H9 (cell line): Measurements from ENCODE around the gene CCT7. TPM values are rescaled to one million over a fixed set of nuclear protein-coding genes. Genes with fewer than 3 reads are reported as not detected.

Source experiments
- DNase-seq: peaks from one replicate; pipeline ENCODE4 v3.0.0-alpha.2; 2017
- H2AFZ ChIP-seq: one replicate; pipeline ENCODE4 v1.6.1; 2013; ENCODE audit warnings: mild to moderate bottlenecking, low read length, control low read depth, moderate library complexity
- H2AK5ac ChIP-seq: 2 replicates; pipeline ENCODE4 v1.6.1; 2013; ENCODE audit warnings: low read length, control low read depth, mixed read lengths; ENCODE audit not compliant: insufficient read length
- H2BK120ac ChIP-seq: one replicate; pipeline ENCODE4 v1.6.1; 2013; ENCODE audit warnings: low read depth, mild to moderate bottlenecking, low read length, control low read depth, inconsistent platforms; ENCODE audit not compliant: poor library complexity, severe bottlenecking
- H2BK12ac ChIP-seq: 2 replicates; pipeline ENCODE4 v1.6.1; 2013; ENCODE audit warnings: low read length, control low read depth, mixed read lengths, low read depth; ENCODE audit not compliant: insufficient read length
- H2BK15ac ChIP-seq: 2 replicates; pipeline ENCODE4 v1.6.1; 2013; ENCODE audit warnings: low read depth, low read length, control low read depth
- H2BK20ac ChIP-seq: one replicate; pipeline ENCODE4 v1.6.1; 2013; ENCODE audit warnings: low read depth, mild to moderate bottlenecking, low read length, control low read depth, inconsistent platforms; ENCODE audit not compliant: poor library complexity, severe bottlenecking
- H2BK5ac ChIP-seq: 2 replicates; pipeline ENCODE4 v1.6.1; 2013; ENCODE audit warnings: low read length, control low read depth, mixed read lengths; ENCODE audit not compliant: insufficient read length
- H3K14ac ChIP-seq: 2 replicates; pipeline ENCODE4 v1.6.1; 2013; ENCODE audit warnings: low read length, control low read depth; ENCODE audit not compliant: insufficient read depth
- H3K18ac ChIP-seq: 2 replicates; pipeline ENCODE4 v1.6.1; 2013; ENCODE audit warnings: low read depth, mild to moderate bottlenecking, mixed read lengths, low read length, control low read depth; ENCODE audit not compliant: insufficient read length
- H3K23ac ChIP-seq: 2 replicates; pipeline ENCODE4 v1.6.1; 2013; ENCODE audit warnings: low read length, control low read depth, mixed read lengths, low read depth; ENCODE audit not compliant: insufficient read length
- H3K23me2 ChIP-seq: 2 replicates; pipeline ENCODE4 v1.6.1; 2013; ENCODE audit warnings: low read depth, mild to moderate bottlenecking, mixed read lengths, low read length, control low read depth; ENCODE audit not compliant: insufficient read length, poor library complexity, severe bottlenecking
- H3K27ac ChIP-seq: 2 replicates; pipeline ENCODE4 v1.5.1; 2013; ENCODE audit warnings: low read length, control low read depth, mixed read lengths, low read depth; ENCODE audit not compliant: insufficient read length
- H3K27me3 ChIP-seq: 2 replicates; pipeline ENCODE4 v1.6.1; 2013; ENCODE audit warnings: low read length, control low read depth, inconsistent platforms; ENCODE audit not compliant: insufficient read depth
- H3K4ac ChIP-seq: 2 replicates; pipeline ENCODE4 v1.6.1; 2013; ENCODE audit warnings: low read depth, mild to moderate bottlenecking, control low read depth, inconsistent platforms, low read length, moderate library complexity
- H3K4me1 ChIP-seq: 2 replicates; pipeline ENCODE4 v1.6.1; 2013; ENCODE audit warnings: low read length, control low read depth, inconsistent platforms; ENCODE audit not compliant: insufficient read depth
- H3K4me2 ChIP-seq: 2 replicates; pipeline ENCODE4 v1.6.1; 2013; ENCODE audit warnings: low read length, control low read depth, mixed read lengths; ENCODE audit not compliant: insufficient read length, insufficient read depth
- H3K56ac ChIP-seq: 2 replicates; pipeline ENCODE4 v1.6.1; 2013; ENCODE audit warnings: low read depth, mild to moderate bottlenecking, mixed read lengths, low read length, control low read depth; ENCODE audit not compliant: insufficient read length
- H3K79me1 ChIP-seq: 2 replicates; pipeline ENCODE4 v1.6.1; 2013; ENCODE audit warnings: low read depth, mild to moderate bottlenecking, moderate library complexity, low read length, control low read depth, inconsistent platforms; ENCODE audit not compliant: insufficient read depth, poor library complexity, severe bottlenecking
- H3K79me2 ChIP-seq: 2 replicates; pipeline ENCODE4 v1.6.1; 2013; ENCODE audit warnings: low read length, control low read depth, inconsistent platforms; ENCODE audit not compliant: insufficient read depth
- H3K9ac ChIP-seq: 2 replicates; pipeline ENCODE4 v1.6.1; 2013; ENCODE audit warnings: low read length, control low read depth, mixed read lengths; ENCODE audit not compliant: insufficient read length; ENCODE audit errors: extremely low read depth
- H3K9me3 ChIP-seq: one replicate; pipeline ENCODE4 v1.6.1; 2013; ENCODE audit warnings: low read depth, low read length, inconsistent platforms; ENCODE audit not compliant: control insufficient read depth
- H3T11ph ChIP-seq: one replicate; pipeline ENCODE4 v1.6.1; 2013; ENCODE audit warnings: mild to moderate bottlenecking, low read length, control low read depth, inconsistent platforms
- H4K20me1 ChIP-seq: one replicate; pipeline ENCODE4 v1.6.1; 2013; ENCODE audit not compliant: control insufficient read depth, insufficient read length, insufficient read depth
- H4K5ac ChIP-seq: 2 replicates; pipeline ENCODE4 v1.6.1; 2013; ENCODE audit warnings: low read depth, mild to moderate bottlenecking, mixed read lengths, low read length, control low read depth; ENCODE audit not compliant: insufficient read length
- H4K8ac ChIP-seq: replicated peaks from 2 replicates; pipeline ENCODE4 v1.6.1; 2013; ENCODE audit warnings: low read length, control low read depth, mixed read lengths, low read depth; ENCODE audit not compliant: insufficient read length
- H4K91ac ChIP-seq: 2 replicates; pipeline ENCODE4 v1.6.1; 2013; ENCODE audit warnings: low read depth, mild to moderate bottlenecking, moderate library complexity, mixed read lengths, low read length, control low read depth; ENCODE audit not compliant: insufficient read length
- H3K27ac Mint-ChIP-seq, 3 experiments: 2 replicates in 2 of 3; 3 replicates in 1 of 3; pipeline ENCODE4 v1.8.0; 2020 to 2021; ENCODE audit warnings: mixed read lengths in 3 of 3, mild to moderate bottlenecking in 1 of 3, moderate library complexity in 1 of 3
- H3K27me3 Mint-ChIP-seq: 2 replicates; pipeline ENCODE4 v1.8.0; 2021; ENCODE audit warnings: low read depth, mild to moderate bottlenecking, moderate library complexity, mixed read lengths
- H3K36me3 Mint-ChIP-seq, 3 experiments: 2 replicates in 2 of 3; 3 replicates in 1 of 3; pipeline ENCODE4 v1.8.0; 2020 to 2021; ENCODE audit warnings: low read depth in 3 of 3, mixed read lengths in 3 of 3; ENCODE audit not compliant: insufficient read depth in 1 of 3
- H3K4me1 Mint-ChIP-seq, 2 experiments: 2 replicates each; pipeline ENCODE4 v1.8.0; 2020; ENCODE audit warnings: mixed read lengths in 2 of 2
- H3K4me3 Mint-ChIP-seq, 2 experiments: 2 replicates in 1 of 2; 3 replicates in 1 of 2; pipeline ENCODE4 v1.8.0; 2020 to 2021; ENCODE audit warnings: mild to moderate bottlenecking in 2 of 2, mixed read lengths in 2 of 2, moderate library complexity in 1 of 2
- H3K9me3 Mint-ChIP-seq, 2 experiments: 2 replicates in 1 of 2; 3 replicates in 1 of 2; pipeline ENCODE4 v1.8.0; 2020; ENCODE audit warnings: mild to moderate bottlenecking in 2 of 2, mixed read lengths in 2 of 2, moderate library complexity in 1 of 2
- total RNA-seq: library from RNA; stranded (reverse); gene quantifications from 2 replicates; pipeline ENCODE4 v1.2.1, GENCODE V29; 2021
- TF ChIP-seq, protein P1 (sequence below): fragments of 200-600 bp; sonication (generic); conservative IDR thresholded peaks from 3 replicates; pipeline ENCODE4 v1.8.0; 2021; ENCODE audit warnings: antibody characterized with exemption, mild to moderate bottlenecking

CCT7 gene
- total RNA-seq, 1 experiment from 2014 or later, result 500 TPM

DNA sequence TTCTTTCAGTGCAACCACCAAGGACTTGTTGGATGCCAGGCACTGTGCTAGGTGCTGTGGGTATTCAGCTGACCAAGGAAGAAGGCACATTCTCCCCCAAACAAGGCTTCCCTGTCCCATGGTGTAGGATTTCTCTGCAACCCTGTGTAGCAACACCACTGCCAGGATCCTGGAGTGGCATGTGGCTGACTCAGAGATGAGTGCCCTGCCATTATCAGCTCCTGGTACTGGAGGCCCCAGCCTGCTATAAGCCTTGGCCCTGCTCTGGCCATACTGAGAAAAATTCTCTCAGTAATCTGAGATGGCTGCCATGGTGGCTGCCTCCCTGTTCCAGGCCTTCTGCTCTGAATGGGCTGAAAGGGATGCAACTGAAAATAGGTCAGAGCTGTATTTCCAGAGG, 15.8 kb upstream of the CCT7 start:
- no peak for DNase-seq
- Mint-ChIP-seq H3K4me1 (peaks cover 17 to 22% of the 10 kb centered on the region in 2 experiments), H3K9me3 (no peaks in the 10 kb centered on the region), H3K27ac (no peak overlapping the region), H3K36me3 (peaks cover 5 to 32% (median 32%) of the 10 kb centered on the region in 3 experiments; a peak in 6 of 7 replicates), H3K4me3 (no peak overlapping the region), H3K27me3 (no peaks in the 10 kb centered on the region)
- Histone ChIP-seq H2BK12ac (no peak overlapping the region), H4K20me1 (no peaks in the 10 kb centered on the region), H4K8ac (no peak overlapping the region), H3K14ac (no peak overlapping the region), H3K9me3 (no peaks in the 10 kb centered on the region), H3K9ac (no peak overlapping the region), H3K79me1 (peaks cover 4% of the 10 kb centered on the region), H3K27me3 (no peaks in the 10 kb centered on the region), H2BK5ac (no peak overlapping the region), H3K23me2 (no peaks in the 10 kb centered on the region), H4K5ac (no peak overlapping the region), H3K79me2 (peaks cover 7% of the 10 kb centered on the region; the same call in 1 of the 2 replicates), H2AFZ (no peak overlapping the region), H2BK20ac (no peak overlapping the region), H3K4me2 (no peak overlapping the region), H3K4ac (no peak overlapping the region), H3K18ac (no peak overlapping the region), H3K27ac (no peak overlapping the region), H4K91ac (no peak overlapping the region), H2AK5ac (no peak overlapping the region), H2BK15ac (no peak overlapping the region), H2BK120ac (no peak overlapping the region), H3K56ac (no peak overlapping the region), H3K4me1 (0 out of 2 replicates have a peak, but pooled peaks cover 3% of the 10 kb centered on the region), H3T11ph (no peak overlapping the region), H3K23ac (no peak overlapping the region)
- TF ChIP-seq, protein P1, sequence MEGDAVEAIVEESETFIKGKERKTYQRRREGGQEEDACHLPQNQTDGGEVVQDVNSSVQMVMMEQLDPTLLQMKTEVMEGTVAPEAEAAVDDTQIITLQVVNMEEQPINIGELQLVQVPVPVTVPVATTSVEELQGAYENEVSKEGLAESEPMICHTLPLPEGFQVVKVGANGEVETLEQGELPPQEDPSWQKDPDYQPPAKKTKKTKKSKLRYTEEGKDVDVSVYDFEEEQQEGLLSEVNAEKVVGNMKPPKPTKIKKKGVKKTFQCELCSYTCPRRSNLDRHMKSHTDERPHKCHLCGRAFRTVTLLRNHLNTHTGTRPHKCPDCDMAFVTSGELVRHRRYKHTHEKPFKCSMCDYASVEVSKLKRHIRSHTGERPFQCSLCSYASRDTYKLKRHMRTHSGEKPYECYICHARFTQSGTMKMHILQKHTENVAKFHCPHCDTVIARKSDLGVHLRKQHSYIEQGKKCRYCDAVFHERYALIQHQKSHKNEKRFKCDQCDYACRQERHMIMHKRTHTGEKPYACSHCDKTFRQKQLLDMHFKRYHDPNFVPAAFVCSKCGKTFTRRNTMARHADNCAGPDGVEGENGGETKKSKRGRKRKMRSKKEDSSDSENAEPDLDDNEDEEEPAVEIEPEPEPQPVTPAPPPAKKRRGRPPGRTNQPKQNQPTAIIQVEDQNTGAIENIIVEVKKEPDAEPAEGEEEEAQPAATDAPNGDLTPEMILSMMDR, result no peak
